ENCODE results near the gene NCOA1.

Gene NCOA1

DNA sequence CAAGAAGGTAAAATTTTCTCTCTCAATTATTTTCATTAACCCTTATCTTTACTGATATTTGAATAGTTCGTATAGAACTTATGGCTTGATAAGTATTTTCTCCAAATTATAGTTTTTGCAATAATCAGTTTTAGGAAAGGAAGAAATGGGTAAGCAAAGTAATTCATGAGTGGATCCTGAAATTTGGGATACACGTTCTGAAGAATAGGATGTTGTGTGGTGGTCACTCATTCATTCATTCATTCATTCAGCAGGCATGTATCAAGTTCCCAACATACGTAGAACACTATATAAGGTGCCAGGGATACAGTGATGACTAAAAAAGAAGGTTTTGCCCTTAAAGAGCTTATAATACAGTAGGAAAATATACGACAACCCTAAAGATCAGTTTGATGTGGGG lies 206.7 kb downstream of the NCOA1 start:
- DNase-seq (ENCODE audit: low read depth in 2 of 2): no peak

DNA sequence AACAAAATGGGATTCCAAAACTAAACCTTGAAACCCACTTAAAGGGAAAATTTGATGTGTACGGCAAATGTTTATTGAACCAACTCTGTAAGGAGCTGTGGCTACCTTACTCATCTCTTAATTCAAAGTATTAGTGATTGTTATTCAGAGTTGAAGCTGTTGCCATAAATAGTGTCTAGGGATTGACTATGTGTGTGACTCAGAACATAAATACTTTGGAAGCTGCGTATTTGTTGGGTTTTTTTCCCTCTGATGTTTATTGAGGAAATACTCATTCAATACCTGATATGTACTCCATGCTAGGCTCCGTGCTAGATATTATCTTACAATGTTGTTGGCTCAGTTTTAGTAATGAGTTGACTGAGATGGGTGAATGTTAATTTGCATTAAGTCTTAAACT lies 211.7 kb downstream of the NCOA1 start:
- DNase-seq (ENCODE audit: low read depth in 2 of 2): no peak

GRCh38 chr2:24704692-24705091 lies 213.6 kb downstream of the NCOA1 start:
- no peak for DNase-seq (ENCODE audit: low read depth in 2 of 2)

DNA sequence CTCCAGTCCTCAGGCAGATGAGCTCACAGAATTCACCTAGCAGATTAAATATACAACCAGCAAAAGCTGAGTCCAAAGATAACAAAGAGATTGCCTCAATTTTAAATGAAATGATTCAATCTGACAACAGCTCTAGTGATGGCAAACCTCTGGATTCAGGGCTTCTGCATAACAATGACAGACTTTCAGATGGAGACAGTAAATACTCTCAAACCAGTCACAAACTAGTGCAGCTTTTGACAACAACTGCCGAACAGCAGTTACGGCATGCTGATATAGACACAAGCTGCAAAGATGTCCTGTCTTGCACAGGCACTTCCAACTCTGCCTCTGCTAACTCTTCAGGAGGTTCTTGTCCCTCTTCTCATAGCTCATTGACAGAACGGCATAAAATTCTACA lies 216.1 kb downstream of the NCOA1 start:
- no peak for DNase-seq (ENCODE audit: low read depth in 2 of 2)

DNA sequence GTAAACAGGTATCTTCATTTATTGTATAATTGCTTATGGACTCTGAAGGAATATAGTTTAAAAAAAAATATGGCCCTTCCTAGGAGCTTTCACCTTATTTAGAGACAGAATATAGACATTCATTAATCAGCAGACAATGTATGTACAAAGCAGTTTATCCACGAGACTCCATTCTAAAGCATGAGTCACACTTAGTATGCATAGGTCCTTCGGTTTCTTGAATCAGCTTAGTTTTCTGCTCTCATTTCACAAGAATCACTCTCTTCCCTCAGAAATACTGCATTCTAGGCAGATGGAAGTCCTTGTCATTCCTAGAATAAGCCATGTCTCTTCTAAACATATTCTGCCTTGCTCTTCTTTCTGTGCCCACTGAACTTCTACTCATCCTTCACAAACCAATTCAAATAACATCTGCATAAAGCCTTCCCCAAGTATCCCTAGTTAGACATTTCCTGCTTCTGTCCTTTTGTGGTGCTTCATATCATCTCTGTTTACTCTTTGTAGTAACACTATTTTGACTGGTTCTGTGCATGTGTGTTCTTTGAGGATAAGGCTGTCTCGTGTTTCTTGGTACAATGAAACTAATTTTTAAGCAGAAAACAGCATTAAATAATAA lies 217.6 kb downstream of the NCOA1 start:
- DNase-seq (ENCODE audit: low read depth in 2 of 2): no peak

DNA sequence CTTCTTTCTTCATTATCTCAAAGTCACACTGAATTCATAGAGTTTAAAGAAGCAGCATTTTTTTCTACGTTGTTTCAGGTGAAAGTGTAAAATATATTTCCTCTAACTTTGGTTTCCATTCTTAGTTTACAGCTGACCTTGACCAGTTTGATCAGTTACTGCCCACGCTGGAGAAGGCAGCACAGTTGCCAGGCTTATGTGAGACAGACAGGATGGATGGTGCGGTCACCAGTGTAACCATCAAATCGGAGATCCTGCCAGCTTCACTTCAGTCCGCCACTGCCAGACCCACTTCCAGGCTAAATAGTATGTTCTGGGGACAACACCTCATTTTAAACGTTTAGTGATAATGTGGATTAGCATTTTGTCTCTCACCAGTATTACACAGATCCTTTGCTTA lies 219.8 kb downstream of the NCOA1 start:
- no peak for DNase-seq (ENCODE audit: low read depth in 2 of 2)

DNA sequence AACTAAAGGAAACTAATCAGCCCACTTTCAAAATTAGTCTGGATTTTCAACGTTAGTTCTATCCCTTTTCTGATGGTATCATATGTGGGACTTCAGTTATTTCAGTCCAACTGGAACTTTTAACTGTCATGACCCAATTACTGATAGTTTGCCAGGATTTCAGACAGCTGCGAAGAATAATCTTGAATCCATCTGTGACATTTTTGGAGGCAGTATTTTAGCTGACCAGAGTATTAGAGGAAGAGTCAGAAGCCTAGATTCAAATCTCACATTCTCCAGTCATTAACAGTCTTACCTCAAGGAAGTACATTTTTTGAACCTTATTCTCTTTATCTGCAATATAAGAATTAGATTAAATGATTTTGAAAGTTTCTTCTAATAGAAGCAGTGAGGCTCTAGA lies 220.8 kb downstream of the NCOA1 start:
- DNase-seq (ENCODE audit: low read depth in 2 of 2): no peak

DNA sequence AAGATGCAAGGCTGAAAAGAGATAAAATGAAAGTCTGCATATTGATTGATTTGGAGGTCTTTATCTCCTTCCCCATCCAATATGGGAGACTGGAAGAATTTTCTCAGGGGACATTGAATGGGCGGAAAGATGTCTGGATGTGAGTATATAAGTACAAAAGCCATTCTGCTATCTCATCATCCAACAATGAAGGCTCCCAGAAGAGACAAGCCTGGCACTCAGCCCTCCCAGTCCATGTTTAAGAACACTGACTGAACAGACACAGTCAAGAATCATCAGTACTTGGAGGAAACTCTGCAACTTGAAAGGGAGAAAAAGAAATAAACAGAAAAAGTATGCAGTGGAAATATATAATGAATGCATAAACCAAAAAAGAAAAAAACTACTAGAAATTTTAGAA lies 221.2 kb downstream of the NCOA1 start:
- no peak for DNase-seq (ENCODE audit: low read depth in 2 of 2)

DNA sequence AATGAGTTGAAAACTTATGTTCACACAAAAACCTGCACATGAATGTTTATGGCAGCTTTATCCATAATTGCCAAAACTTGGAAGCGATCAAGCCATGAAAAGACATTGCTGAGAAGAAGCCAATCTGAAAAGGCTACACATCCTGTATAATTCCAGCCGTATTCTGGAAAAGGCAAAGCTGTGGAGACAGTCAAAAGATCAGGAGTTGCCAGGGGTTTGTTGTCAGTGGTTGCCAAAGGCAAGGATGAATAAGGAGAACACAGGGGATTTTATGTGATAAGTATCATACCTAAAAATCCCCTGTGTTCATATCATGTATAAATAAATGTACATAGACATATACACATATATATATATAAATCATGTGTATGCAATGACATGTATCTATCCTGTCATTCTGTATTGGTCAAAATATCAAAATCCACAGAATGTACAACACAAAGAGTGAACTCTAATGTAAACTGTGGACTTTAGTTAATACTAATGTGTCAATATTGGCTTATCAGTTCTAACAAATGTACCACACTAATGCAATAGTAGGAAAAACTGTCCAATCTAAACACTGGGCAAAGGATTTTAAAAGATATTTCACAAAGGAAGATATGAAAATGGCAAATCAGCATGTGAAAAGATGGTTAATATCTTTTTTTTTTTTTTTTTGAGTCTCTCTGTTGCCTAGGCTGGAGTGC lies 226.4 kb downstream of the NCOA1 start:
- no peak for DNase-seq (ENCODE audit: low read depth in 2 of 2)

DNA sequence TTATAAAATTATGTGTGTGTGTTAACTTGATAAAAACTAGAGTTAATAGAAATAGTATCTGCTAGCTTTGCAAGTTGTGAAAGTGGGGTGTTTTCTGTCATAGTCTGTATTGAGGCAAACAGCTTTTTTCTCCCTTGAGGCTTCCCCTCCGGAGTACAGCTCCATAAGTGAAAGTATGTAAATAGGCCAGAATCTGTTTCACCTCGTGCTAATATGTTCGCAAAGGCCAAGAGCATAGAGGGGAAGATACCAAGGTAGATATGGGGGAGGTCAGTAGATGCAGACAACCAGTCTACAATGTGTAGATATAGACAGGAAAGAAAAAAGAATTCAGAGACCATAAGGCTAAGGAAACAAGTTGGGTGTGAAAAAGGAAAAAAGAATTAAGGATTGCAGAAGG lies 229.3 kb downstream of the NCOA1 start:
- DNase-seq (ENCODE audit: low read depth in 2 of 2): no peak

DNA sequence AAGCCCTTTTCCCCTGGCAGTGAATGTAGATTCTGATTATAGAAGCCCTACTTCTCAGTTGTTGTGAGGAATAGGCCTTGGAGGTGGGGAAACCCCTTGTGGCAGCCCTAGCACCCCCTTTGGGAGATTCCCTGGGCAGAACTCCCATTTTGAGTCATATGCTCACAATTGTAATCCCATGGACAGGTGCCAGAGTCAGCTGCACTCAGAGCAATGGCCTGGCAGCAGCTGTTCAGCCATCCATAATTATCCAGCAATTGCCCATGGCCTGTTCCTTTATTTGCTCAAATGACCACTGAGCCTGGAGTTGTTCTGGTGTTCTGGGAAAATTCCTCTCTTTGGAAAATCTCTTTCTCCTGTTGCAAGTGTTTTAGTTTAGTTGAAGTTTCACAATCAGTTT lies 230.4 kb downstream of the NCOA1 start:
- no peak for DNase-seq (ENCODE audit: low read depth in 2 of 2)

DNA sequence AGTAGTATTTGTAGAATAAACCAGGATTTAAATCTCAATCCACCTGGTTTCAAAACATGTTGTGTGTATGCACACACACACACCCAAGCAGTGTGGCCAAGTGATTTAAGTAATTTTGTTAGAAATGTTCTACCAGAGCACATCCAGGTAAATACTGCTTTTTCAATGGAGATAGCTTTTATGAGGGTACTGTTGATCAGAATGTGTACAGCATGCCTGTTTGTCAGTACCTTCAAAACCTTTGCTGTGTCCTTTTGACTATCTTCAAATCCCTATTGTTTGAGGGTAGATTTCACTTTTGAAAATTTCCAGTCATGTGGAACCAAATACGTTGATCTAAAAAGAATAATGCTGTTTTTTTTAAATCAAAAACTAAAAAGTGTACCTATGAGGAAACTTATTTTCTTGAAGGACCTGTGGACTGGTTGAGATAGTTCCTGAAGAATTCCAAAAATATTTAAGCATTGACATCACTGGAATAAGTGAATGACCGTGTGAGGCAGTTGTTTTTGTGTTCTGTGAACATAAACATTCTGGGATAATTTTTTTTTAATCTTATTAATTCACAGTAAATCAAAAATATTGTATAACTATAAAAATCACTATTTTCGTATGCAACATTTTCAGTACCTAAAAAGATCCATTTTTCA lies 231.2 kb downstream of the NCOA1 start:
- DNase-seq (ENCODE audit: low read depth in 2 of 2): no peak

DNA sequence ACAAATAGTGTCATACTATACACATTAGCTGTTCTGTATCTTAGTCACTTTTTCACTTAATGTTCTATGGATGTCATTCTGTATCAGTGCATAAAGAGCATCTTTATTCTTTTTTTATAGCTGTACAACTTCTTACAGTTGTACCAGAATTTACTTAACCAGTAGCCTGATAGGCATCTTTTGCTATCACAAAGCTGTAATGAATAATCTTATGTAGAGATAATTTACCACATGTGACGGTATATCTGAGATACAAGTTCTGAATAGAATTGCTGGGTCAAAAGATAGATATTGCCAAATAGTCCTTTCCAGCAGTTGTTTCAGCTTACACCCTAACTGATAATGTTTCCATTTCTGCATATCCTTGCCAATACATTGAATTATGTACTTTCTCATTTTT lies 232.1 kb downstream of the NCOA1 start:
- no peak for DNase-seq (ENCODE audit: low read depth in 2 of 2)

GRCh38 chr2:24723665-24724064 lies 232.6 kb downstream of the NCOA1 start:
- DNase-seq (ENCODE audit: low read depth in 2 of 2): no peak

DNA sequence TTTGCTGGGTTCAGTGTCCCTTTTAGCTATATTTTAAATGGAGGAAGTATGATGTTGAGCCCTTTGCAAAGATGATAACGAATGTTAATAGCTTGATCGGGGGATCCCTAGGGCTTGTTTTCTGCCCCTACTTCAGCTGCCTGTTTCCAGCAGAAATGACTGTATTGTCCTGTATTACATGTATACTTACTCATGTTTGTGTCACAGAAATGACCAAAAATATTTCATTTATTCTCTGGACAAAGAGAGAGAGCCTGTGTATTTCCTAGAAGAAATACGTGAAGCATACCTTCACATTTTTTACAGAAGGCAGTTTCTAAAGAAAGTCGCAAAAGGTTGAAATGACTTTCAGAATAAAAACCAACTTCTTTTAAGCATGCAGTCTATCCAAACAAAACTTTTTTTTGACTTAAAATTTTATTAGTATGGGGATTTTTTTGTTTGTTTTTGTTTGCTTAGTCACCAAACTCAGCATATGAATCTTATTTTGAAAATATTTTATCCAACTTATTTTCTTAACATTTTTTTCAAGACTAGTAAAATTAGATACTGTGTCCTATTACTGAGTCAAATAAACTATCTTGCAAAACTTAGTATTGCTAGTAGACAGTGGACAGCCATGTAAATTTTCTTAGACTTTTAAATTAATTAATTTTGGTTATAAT lies 233.2 kb downstream of the NCOA1 start:
- no peak for DNase-seq (ENCODE audit: low read depth in 2 of 2)

- no peak for DNase-seq (ENCODE audit: low read depth in 2 of 2)
Observed at GRCh38 chr2:24725956-24726355, 234.9 kb downstream of the NCOA1 start.

- DNase-seq (ENCODE audit: low read depth in 2 of 2): no peak
Observed at GRCh38 chr2:24730481-24730880, 239.4 kb downstream of the NCOA1 start.

GRCh38 chr2:24731040-24731439 lies 240.0 kb downstream of the NCOA1 start:
- no peak for DNase-seq (ENCODE audit: low read depth in 2 of 2)

DNA sequence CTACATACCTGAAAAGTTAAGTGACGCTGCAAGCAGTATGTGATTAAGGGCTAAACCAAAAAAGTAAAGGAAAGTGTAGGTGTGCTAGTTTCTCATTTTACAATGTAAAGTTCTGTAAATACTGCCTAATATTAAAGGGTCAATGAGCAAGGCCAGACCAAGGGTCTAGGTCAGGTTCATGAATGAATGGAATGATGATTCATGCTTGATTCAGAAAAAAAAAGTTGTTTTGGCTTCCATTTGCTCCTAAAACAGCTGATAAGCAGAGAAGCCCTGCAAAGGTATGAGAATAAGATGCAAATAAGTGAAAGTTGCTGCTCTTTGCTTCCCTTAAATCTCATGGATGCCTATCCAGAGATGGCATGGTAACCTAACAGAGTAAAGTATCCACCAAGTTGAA lies 240.9 kb downstream of the NCOA1 start:
- DNase-seq (ENCODE audit: low read depth in 2 of 2): no peak

- no peak for DNase-seq (ENCODE audit: low read depth in 2 of 2)
Observed at GRCh38 chr2:24734741-24735140, 243.7 kb downstream of the NCOA1 start.

GRCh38 chr2:24739354-24740025 lies 248.4 kb downstream of the NCOA1 start:
- DNase-seq (ENCODE audit: low read depth in 2 of 2): no peak

DNA sequence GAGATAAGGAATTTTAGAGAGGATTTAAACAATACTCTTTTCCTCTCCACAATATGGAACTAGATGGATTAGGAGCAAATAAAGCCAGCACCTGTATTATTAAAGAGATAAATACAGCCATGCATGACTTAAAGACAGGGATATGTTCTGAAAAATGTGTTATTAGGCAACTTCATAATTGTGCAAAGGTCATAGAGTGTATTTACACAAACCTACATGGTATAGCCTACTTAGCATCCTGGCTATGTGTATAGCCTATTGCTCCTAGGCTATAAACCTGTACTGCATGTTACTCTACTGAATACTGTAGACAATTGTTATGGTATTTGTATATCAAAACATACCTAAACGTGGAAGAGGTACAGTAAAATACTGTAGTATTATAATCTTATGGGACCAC lies 249.1 kb downstream of the NCOA1 start:
- no peak for DNase-seq (ENCODE audit: low read depth in 2 of 2)

Data from stimulated activated CD4-positive, alpha-beta T cell treated with anti-CD3 and anti-CD28 coated beads, Interleukin-1b, Interleukin-23, amount 100 ng/mL, for 1 hour (primary cell).